Measurements from ENCODE around the gene B4GALT3.

Gene B4GALT3

DNA sequence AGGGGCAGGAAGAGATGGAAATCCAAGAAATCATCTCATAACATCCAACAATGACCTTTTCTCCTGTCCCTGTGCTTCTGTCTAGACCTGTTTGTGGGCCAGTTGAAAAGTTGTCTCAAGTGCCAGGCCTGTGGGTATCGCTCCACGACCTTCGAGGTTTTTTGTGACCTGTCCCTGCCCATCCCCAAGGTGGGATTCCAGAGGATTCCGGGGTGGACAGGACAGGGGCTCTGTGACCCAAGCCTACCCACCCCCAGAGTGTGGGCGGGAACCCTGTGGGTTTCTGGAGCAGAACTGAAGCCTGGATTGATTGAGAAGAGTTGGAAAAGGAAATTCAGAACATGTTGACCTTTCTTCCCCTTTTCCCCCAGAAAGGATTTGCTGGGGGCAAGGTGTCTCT, 13.5 kb downstream of the B4GALT3 start:
- no peak for DNase-seq (ENCODE audit: low read depth, low spot score)

DNA sequence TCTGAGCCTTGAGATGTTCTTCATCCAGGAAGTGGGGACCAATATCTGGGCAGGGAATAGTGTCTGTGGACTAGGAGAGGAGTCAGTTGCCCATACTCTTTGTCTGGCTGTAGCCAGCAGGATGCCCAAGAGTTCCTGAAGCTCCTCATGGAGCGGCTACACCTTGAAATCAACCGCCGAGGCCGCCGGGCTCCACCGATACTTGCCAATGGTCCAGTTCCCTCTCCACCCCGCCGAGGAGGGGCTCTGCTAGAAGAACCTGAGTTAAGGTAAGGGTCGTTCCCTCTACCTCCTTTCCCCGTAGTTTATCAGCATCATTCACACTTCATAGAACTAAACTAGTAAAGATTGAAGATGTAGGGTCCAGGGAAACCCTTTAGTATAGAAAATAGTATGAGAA, 14.5 kb downstream of the B4GALT3 start:
- no peak for DNase-seq (ENCODE audit: low read depth, low spot score)

DNA sequence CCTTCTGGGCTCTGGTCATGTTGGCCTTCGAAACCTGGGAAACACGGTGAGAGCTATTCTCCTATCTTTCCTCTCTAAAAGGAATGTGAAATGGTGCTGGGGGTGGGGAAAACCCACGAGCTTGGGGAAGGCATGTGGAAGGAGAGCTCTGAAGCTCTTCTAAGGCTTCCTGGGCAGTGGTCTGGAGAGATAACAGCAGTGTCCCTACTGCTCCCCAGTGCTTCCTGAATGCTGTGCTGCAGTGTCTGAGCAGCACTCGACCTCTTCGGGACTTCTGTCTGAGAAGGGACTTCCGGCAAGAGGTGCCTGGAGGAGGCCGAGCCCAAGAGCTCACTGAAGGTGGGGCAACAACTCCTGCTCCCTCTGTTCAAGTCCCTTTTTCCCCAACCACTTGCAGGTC, 15.3 kb downstream of the B4GALT3 start:
- DNase-seq (ENCODE audit: low read depth, low spot score), result no peak

DNA sequence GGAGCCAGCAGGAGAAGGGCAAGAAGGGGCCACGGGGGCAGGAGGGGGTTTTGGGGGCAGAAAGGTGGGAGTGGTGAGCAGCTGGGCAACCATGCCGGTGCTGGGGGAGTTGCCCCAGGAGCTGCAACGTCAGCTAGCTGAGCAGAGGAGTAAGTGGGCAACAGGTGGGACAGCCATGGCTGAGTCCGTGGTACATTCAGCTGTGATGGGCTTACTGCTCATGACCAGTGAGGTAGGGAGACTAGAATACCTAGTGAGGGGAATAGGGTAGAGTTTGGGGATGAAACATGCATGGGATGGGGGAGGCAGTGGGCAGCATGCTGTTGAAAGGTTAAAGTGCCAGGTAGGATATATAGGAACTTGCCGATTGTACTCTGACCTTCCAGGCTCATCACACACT, 15.7 kb downstream of the B4GALT3 start:
- DNase-seq (ENCODE audit: low read depth, low spot score), result no peak

DNA sequence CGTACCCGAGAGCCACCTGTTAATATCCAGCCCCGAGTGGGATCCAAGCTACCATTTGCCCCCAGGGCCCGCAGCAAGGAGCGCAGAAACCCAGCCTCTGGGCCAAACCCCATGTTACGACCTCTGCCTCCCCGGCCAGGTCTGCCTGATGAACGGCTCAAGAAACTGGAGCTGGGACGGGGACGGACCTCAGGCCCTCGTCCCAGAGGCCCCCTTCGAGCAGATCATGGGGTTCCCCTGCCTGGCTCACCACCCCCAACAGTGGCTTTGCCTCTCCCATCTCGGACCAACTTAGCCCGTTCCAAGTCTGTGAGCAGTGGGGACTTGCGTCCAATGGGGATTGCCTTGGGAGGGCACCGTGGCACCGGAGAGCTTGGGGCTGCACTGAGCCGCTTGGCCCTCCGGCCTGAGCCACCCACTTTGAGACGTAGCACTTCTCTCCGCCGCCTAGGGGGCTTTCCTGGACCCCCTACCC, 16.6 kb downstream of the B4GALT3 start:
- DNase-seq (ENCODE audit: low read depth, low spot score), result no peak

DNA sequence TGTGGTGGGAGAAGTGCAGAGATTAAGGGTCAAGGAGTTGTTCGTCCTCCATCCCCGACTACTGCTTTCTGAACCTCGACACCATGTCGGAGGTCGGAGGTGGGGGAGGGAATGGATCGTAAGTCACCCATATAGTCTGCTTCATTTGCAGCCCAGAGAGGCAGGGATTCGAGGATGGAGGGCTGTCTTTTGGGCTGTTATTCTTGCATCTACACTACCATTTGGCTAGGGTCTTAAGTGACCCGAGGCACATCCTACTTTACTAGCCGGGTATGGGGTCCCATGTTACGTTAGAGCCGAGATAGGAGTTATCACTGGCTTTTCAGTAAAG, 17.4 kb downstream of the B4GALT3 start:
- DNase-seq (ENCODE audit: low read depth, low spot score), result no peak

DNA sequence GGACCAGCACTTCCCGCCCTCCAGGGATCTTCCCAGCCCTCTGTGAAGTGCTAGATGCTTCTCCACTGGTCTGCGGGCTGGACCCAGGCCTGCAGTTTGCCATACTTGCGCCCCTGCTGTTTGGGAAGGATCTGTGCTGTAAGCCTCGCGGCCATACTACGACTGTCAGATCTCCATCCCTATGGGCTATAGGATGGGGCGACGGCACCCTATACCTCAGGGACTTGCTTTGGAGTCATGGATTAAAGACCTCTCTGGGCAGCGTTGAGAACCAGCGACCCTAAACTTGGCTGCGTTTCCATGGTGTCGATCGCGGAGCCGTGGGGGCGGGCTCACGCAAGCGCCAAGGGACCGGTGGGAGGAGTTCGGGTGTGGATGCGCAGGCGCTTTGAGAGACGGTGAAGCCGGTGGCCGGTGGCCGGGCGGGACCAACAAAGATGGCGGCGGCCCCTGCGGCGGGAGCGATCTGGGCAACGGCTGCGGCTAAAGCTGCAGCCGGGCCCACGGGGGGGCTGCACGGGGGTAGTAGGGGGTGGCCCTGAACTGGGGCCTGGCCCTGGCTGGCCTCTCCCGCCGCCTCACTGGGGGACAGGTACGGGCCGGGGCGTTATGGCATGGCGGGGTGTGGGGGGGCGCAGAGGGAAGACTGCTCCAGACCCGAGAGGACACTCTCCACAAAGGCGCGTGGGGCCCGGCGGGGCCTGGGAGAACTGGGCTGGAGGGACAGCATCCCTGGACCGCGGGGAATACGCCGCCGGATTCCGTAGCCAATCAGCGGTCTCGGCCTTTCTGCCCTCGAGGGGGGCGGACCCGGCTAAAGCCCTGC, 18.0 kb downstream of the B4GALT3 start, which contains the start of gene USP21:
Gene USP21, plus strand, starts transcription at position 414 of the 826 bp plus-strand sequence. CDS start 1,141 bp downstream, outside the sequence.
- peak; percentile 95 for DNase-seq (ENCODE audit: low read depth, low spot score)

DNA sequence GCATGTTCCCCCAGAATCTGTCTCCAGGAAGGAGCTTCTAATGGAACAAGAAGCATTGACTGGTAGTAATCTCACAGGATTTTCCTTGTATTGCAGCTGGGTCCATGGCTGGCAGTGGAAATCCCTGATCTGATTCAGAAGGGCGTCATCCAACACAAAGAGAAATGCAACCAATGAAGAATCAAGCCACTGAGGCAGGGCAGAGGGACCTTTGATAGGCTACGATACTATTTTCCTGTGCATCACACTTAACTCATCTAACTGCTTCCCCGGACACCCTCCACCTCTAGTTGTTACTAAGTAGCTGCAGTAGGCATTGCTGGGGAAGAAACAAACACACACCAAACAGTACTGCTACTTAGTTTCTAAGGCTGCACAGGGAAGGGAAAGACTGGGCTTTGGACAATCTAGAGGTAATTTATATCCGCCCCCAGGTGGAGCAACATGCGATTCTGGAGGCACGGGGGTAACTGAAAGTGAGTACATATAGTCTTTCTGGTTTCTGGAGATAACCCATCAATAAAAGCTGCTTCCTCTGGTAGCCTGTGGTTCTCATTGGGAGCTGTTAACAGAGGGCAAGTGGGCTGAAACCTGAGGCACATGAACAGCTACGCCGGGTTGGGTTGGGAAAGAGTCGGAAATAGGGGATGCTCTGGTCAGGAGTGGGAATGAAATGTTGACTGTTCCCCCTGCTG, 18.8 kb downstream of the B4GALT3 start:
- no peak for DNase-seq (ENCODE audit: low read depth, low spot score)

DNA sequence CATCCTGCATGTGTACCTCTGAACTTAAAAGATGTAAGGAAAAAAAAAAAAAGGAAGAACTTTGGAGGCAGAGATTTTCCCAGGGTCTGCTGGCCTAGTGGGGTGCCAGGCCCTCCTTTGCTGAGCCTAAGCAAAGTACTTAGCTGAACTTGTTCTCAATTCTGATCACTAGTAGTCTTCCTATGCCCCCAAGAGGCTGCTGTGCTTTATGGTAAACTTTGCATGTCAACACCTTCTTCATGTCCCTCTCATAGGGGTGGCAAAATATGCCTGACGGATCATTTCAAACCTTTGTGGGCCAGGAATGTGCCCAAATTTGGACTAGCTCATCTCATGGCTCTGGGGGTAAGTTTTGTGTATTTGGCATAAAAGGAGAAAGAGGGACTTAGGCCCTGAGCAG, 19.4 kb downstream of the B4GALT3 start:
- DNase-seq (ENCODE audit: low read depth, low spot score), result no peak

DNA sequence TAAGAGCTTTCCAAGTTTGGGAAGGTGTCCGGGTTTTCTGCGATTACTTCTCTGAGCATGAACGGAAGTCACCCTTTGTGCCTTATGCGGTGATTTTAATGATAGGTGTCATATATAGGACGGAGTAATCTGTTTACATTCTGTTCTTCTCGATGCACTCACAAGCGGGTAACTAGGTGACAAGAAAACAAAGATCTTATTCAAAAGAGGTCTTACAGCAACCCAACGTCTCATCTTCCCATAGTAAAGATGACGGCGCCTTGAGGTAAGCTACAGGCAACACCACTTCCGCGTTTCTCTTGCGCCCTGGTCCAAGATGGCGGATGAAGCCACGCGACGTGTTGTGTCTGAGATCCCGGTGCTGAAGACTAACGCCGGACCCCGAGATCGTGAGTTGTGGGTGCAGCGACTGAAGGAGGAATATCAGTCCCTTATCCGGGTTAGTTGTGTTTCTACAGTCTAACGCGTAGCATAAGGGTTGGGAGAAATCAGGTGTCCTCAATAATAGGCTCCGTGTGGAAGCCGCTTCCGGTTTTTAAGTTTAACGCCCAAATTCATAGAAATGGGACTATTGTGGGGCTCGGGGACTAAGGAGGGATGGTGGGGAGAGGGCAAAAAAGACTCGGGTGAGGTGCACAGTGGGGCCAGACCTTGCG, 23.5 kb downstream of the B4GALT3 start, which contains the start of gene UFC1:
Gene UFC1, plus strand, starts transcription at position 297 of the 656 bp plus-strand sequence. Its CDS starts 20 bp downstream, at position 317.
- DNase-seq (ENCODE audit: low read depth, low spot score), result peak; percentile 87

DNA sequence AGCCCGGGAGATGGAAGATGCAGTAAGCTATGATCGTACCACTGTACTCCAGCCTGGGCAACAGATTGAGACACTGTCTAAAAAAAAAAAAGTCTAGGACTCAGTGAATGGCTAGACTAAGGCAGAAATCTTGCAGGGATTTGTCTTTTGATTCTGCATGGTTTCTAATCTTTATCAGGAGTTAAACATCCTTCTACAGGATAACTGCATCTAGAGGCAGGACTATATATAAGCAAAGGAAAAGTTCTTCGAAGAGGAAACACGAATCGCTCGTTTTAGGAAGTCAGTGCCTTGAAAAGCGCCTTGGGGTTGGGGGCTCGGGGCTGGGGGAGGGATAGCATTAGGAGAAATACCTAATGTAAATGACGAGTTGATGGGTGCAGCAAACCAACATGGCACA, 24.1 kb downstream of the B4GALT3 start:
- DNase-seq (ENCODE audit: low read depth, low spot score), result no peak

DNA sequence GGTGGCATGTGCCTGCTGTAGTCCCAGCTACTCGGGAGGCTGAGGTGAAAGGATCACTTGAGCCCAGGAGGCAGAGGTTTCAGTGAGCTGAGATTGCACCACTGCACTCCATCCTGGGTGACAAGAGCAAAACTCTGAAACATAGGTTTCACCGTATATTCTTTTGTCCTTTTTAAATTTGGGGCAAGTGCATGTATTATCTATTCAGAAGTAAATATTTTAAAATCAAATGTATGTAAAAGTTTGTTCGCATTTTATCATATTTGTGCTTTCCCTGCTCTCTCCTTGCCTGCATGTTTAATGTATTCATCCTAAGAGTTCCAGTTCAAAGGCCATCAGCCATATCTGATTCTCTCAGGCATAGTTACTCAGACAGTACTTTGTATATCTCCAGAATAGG, 31.5 kb downstream of the B4GALT3 start:
- no peak for DNase-seq (ENCODE audit: low read depth, low spot score)

DNA sequence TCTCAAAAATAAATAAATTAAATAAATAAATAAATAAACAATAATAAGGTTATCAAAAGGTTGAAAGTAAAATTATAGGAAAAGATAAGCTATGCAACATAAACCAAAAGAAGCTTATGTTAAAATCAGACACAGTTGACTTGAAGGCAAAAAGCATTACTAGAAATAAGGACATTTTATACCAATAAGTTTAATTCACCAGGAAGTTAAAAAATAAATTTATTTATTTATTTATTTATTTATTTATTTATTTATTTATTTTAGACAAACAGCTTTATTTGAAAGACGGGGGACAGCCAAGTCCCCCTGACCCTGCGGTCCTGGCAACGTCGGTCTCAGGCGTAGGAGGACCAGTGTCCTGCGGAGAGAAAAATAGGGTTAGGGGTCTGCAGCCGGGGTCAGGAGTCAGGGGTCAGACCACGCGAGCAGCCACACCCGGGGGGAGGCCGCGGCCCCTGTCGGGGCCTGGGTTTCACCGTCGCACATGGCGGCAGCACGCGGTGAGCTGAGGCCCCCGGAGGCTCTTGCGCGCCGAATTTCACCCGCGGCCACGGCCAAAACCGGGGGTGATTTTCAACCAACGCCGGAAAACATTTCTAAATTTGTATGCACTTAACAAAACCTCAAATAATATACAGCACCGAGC, 36.4 kb downstream of the B4GALT3 start:
- no peak for DNase-seq (ENCODE audit: low read depth, low spot score)

DNA sequence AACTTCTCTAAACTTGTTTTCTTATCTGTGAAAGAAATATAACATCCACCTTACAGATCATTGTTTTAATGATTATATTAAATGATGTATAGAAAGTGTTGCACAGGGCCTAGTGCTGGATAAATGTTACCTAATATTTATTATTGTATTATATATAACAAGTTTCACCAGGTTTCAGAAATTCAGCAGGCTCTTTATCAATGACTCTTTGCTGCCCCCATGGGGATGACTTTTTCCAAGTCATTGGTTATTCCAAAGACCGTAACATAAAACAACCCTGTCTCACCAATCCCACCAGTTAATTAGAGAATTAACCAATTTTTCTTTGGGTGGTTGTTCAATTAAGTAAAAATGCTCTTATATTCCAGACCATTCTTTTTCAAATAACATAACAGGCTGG, 37.5 kb downstream of the B4GALT3 start:
- no peak for DNase-seq (ENCODE audit: low read depth, low spot score)

DNA sequence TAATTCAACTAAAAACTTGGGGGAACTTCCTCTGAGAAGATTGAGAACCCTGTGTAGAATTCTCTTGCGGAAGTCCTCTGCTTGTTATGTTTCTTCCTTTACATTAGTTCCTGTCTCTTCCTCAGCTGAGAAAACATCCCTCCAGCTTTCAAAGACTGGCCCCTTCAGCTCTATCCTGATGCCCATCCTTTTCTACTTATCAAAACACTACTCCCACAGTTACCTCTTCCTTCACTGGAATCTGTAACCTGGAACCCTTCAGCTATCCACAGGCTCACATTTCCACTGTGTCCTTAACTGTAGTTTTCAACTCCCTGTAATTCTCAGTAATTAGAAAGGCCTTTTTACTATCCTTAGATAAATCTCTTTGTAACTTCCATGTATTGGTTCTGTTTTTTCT, 38.9 kb downstream of the B4GALT3 start:
- no peak for DNase-seq (ENCODE audit: low read depth, low spot score)

DNA sequence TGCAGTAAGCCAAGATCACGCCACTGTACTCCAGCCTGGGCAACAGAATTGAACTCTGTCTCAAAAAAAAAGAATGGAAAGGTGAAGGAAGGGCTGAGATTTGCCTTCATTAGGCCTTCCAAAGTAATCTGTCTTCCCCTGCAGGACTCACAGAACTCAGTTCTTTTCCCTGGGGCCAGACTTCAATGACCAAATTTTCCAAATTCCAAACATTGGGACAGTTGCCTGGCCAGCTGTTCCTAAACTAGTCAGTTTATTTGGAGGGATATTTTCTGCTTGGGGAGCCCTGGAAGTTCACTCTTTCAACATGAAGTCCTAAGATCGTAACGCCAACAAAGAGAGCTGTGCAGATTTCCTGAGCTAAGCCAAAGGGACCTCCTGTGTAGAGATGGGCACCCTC, 39.4 kb downstream of the B4GALT3 start:
- DNase-seq (ENCODE audit: low read depth, low spot score), result peak; percentile 66

DNA sequence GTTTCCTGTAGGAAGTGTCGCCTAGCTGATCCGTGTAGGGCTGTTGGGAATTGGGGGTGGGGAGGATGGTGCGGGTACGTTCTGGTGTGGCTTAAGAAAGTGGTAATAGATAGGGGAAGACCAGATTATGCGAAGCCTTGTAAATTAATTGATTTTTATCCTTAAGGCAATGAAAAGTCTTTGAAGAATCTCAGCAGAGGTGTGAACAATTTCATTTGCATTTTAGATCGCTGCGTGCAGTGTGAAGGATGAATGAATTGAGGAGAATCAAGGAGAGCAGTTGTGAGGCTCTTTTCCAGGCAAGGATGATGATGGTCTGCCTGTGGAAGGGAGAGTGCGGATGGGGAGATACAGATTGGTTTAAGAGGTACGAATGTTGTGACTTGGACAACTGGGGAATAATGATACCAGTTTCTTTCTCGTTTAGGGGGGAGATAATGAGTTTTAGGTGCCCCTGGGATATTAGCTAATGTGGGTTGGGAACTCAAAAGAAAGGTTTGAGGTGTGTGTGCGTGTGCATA, 44.0 kb downstream of the B4GALT3 start:
- no peak for DNase-seq (ENCODE audit: low read depth, low spot score)

DNA sequence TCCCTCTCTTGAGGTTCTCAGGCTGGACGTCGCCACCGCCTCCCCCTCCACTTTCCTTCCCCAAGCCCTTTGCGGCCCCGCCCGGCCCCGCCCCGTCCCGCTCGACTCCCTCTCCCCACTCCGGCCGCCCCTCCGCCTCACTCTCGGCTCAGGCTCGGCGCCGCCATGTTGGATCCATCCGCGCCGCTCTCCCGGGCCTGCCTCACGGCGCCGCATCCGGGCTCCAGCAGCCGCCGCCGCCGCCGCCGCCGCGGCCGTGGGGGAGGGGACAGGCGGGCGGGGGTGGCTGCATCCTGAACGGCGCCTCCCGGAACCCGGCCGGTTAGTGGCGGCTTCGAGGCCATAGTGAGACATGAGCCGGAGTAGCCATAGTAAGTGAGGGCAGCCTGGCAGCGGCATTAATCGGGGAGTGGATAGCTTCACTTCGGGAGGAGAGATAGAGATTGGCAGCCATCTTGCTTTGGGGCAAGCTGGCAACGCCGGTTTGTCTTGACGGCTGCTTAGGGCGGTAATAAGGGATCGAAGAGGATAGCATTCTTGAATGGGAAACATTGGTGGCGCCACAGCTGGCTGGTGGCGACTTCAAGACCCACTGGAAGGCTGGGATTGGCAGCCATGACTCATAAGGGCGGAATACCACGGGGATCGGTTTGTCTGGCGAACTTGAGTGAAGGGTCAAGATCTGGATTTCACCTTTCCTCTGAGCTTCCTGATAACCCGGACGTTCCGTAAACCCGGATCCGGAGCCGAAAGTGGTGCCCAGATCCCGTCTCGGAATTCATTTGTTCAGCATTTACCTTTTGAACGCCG, 44.7 kb downstream of the B4GALT3 start, which contains the start of gene DEDD:
Gene DEDD, minus strand, starts transcription at position 258 of the 810 bp plus-strand sequence. CDS start 8,205 bp downstream, outside the sequence.
- DNase-seq (ENCODE audit: low read depth, low spot score), result peak; percentile 99

DNA sequence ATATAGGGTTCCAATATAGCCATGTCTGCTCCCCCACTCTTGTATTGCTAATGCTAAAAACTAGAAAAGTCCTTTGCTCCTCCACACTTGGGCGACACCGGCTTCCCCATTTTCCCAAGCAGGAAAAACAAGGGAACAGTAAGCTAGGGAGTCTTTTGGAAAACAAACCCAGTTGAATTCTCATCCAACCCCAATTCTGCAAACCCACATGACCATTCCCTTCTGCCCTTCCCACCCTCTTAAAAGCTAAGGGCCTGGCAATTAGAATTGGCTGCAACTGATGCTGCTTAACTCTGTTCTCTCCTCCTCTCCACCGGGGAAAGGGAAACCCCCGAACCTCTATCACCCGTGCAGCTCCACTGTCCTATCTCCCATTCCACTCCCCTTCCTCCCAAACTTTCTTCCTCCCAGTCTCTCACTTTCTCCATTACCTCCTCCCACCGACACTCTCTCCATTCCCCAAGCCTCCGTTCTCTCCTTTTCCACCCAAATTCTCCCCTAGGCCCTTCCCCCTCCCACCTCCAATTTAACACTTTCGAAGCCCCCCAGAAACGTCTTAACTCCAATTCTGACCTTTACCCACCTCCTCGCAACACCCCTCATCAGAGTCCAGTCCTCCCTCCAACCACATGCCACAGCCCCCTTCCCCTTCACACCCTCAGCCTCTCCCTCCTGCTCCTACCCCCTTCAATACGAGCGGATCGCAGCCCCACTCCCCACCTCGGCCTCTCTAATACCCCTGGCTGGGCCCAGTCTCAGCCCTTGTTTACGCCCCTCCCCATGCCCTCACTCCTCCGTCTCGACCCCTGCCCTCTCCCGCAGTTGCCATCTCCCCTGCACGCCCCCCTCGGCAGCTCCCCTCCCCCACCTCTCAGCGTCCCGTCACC, 45.5 kb downstream of the B4GALT3 start:
- peak; percentile 16 for DNase-seq (ENCODE audit: low read depth, low spot score)

DNA sequence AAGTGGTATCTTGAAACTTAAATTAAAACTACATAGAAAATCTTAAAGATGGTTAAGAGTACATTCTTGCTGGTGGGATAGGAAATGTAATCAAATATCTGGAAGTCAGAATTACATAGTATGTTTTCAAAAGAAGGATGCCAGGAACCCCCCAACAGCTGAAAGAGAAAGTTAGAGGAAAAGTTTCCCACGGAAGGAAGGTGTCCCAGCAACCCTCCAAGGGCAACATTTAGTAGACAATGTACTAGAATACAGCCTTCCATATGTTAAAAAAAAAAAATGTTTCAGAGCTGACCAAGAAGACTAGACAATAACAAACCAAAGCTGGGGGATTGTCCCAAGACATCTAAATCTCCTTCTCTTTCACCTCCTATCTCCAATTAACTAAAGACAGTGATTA, 47.0 kb downstream of the B4GALT3 start:
- no peak for DNase-seq (ENCODE audit: low read depth, low spot score)
